Vagina (tissue), 2 donors: ENCODE results near the gene LTBR.

Source experiments
- CTCF ChIP-seq, 3 experiments: fragments of 450-650 bp in 2 of 3; fragments of 200-600 bp in 1 of 3; sonication (generic) in 1 of 3; IDR thresholded peaks; one replicate each; pipeline ENCODE4 v1.5.1; 2017 to 2019; ENCODE audit warnings: antibody characterized with exemption in 3 of 3, mild to moderate bottlenecking in 2 of 3, moderate library complexity in 2 of 3
- POLR2A ChIP-seq, 2 donors: fragments of 450-650 bp; IDR thresholded peaks; one replicate each; pipeline ENCODE4 v1.6.1; 2017; ENCODE audit warnings: antibody characterized with exemption in 2 of 2, mild to moderate bottlenecking in 2 of 2, moderate library complexity in 2 of 2
- POLR2AphosphoS5 ChIP-seq, 2 donors: sonication (generic); formaldehyde crosslinking; IDR thresholded peaks; one replicate each; pipeline ENCODE4 v1.9.0; 2017; ENCODE audit warnings: antibody characterized with exemption in 2 of 2, mild to moderate bottlenecking in 2 of 2, low read depth in 1 of 2; ENCODE audit not compliant: insufficient read depth in 1 of 2

GRCh38 chr12:6363330-6364043, 20.5 kb upstream of the LTBR start:
- TF ChIP-seq CTCF (IDR thresholded peaks at IDR 0.05) (no peak), POLR2A (IDR thresholded peaks at IDR 0.05) (peak in 1 of 2 donors; percentile 81), POLR2AphosphoS5 (IDR thresholded peaks at IDR 0.05; ENCODE audit: insufficient read depth in 1 of 2, low read depth in 1 of 2) (peak in 1 of 2 donors; percentile 95)
